Measurements from ENCODE around the gene SPATA9.
"Not testable (repeated sequence)": the region's sequence is repeated elsewhere in the genome, so short reads cannot be mapped to it uniquely, and the experiment has no call there.

Gene SPATA9

DNA sequence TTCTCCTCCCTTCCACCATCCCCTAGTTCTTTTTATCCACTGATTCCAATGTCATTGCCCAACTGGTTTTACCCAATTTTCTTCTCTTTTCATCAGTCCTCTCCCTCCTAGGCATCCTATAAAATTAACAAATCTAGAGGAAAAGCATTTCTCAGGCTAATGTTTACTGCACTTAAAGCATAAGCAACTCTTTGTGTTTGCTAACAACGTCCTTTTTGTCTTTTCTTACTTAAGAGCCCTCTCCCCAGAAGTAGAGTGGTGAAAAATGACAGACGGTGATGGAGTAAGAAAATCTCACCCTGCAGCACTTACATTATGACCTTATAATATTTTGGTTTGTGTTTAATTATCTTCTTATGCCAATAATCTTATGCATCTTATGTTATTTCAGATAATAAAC is 1.6 kb upstream of the SPATA9 start:
- DNase-seq (ENCODE audit: low read depth), result no peak

DNA sequence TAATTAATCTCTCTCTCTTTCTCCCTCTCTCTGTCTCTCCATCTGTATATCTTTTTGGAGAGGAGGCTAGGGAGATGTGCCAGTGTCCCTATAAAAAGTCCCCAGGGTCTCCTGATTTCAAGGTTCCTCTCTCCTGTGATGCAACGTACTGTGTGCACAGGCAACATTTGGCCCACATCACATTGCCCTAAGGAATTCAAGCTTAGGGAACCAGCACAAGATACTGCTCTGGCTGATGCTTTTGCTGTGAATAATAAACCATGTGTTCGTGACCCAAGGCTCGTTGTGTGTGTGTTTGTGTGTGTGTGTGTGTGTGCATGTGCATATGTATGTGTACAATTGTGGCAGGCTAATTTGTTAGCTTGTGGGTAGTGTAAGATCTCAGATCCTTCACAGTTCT is 9.7 kb downstream of the SPATA9 start:
- no peak for DNase-seq (ENCODE audit: low read depth)

DNA sequence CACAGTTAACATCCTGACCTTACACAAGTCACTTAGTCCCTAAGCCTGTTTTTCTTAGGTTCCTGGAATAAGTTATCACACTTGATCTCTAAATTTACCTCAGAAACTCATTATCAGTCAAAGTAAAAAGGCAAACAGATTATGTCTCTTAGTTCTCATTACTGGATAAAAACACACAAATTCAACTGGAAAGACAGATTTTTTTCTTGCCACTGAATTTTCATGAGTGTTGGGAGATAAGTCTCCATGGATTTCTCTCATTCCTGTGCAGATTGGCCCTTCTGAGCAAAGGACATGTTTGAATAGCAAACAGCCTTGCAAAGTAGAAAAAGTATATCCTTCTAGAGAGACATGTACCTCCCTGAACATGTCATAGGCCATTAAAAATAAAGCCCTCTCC is 10.2 kb downstream of the SPATA9 start:
- no peak for DNase-seq (ENCODE audit: low read depth)

DNA sequence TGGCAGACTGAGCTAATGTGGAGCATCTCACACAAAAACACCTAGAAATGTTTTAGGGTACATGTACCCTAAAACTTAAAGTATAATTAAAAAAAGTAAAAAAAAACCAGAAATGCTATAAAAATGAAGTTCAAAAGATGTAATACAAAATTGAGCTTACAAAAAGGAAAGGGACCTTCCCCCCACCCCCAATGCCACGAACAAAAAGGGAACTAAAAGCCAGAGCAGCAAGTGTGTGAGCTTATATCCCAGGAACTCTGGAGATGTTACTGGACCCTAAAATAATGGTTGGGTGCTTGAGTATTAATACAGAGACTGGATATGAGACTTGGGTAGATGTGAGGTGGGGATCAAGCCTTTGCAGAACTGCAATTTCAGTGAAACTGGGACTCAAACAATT is 11.0 kb downstream of the SPATA9 start:
- DNase-seq (ENCODE audit: low read depth), result no peak

DNA sequence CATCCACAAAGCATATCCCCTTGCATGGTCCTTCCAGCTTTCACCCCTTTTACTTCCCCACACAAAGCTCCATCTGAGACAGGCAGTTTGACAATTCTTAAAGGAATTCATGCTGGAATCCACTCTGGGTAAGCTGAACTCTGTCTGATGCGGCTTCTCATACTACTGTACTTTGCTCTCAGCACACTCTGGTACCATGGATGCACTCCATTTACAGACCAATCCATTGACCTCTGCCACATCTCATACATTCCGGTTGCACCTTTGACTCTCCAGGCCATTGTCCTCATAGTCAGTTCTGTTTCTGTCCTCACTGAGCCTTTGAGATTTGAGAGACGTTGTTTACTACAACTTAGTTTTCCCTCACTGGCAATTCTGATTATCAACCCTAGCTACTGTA is 12.2 kb downstream of the SPATA9 start:
- no peak for DNase-seq (ENCODE audit: low read depth)

DNA sequence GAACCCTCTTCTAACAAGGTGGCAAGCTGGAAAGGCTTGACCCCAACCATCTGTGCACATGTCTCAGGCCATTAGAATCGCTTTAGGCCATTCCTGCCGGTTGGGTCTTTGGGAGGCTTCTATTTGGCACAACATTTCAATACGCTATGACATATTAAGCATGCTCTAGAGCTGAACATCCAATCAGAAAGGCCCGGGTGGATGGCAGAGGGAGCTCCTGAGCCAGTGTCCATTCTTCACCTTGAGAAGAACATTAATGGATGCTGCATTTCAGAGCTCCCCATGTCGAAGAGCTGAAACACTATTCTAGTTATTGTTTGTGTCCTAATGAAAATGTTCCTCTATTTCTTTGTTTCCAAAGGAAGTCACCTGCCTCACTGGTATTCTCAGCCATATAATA is 12.8 kb downstream of the SPATA9 start:
- no peak for DNase-seq (ENCODE audit: low read depth)

DNA sequence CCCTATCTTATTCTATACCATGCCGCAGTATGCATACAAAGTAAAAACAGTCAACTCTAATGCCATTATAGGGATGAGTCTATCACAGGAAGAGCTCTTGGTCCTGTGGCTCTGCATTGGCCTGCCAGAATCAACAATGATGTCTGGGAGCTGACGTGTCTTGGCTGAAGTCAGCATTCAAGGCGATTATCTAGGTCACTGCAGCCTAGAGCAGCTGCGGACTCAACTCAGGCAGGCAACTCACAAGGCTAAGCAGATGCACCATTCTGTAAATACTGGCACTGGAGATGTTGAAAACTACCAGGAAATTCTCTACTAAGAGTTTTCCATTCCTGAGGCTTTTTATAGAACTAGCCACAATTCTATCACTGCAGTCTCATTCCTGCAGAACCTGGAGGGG is 13.3 kb downstream of the SPATA9 start:
- DNase-seq (ENCODE audit: low read depth), result no peak

DNA sequence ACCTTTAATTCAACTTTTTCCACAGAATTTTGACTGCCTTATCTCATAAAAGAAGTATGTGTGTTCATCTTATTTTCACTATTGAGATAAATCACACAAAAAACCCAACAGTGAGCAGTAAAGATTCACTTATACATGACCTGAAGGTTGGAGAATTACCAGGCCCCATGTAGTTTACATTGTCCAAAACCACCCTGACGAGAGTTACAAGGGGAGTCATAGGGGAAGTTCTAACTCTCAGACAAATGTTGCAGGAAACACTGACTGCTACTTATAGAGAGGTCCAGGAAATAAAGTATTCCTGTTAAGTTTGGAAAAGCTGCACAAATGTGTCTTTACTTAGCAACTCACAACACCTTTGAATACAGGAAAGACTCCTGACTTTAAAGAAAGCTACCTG is 14.1 kb downstream of the SPATA9 start:
- no peak for DNase-seq (ENCODE audit: low read depth)

DNA sequence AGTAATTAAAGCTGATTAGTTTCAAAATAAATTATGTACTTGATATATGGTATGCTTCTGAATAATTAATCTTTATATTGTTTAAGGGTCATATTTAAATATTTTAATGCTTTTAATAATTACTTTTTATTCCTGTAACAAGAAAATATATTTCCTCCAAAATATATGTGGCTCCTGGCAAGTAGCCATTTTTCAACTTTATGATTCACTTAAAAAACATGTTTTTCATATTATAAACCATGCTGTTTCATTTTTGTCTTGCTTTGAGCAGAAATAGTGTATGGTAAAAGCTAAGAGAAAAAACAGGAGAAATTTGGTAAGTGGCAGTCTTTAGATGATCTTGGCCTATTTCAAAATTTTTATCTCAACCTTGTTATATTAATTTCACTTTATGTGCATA is 14.6 kb downstream of the SPATA9 start:
- DNase-seq (ENCODE audit: low read depth), result no peak

DNA sequence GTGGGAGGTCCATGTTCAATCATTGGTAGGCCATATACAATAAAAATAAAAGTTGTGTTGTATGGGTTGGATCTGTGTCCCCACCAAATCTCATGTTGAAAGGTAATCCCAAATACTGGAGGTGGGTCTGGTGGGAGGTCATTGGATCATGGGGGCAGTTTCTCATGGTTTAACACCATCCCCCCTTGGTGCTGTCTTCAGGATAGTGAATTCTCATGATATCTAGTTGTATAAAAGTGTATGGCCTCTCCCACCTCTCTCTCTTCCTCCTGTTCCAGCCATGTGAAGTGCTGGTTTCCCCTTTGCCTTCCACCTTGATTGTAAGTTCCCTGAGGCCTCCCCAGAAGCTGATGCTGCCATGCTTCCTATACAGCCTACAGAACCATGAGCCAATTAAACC is 15.1 kb downstream of the SPATA9 start:
- no peak for DNase-seq (ENCODE audit: low read depth)

DNA sequence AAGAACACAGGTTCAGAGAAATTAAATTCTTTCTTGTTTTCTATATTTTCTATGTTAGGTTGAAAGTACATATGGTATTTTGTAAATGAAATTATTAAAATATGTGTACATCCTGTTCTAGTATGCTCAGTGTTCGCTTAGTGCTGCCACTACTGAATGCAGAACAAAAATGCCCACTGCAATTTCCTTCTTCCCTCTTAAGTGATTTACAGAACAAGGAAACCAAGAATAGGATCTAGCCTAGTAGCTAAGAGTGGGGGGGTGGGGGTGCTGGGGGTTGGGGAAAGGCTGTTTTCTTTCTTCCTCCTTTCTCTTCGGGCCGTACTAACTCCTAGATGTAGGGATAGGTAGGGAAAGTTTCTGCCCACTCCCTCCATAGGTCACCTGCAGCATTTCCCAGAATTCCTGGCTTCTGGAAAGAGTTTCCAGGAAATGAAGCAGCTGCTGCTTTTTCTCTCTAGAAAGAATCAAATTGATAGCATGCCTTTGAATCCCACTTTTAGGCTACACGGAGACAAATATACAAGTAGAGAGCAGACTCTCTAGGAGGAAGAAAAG is 15.7 kb downstream of the SPATA9 start:
- DNase-seq (ENCODE audit: low read depth), result no peak

DNA sequence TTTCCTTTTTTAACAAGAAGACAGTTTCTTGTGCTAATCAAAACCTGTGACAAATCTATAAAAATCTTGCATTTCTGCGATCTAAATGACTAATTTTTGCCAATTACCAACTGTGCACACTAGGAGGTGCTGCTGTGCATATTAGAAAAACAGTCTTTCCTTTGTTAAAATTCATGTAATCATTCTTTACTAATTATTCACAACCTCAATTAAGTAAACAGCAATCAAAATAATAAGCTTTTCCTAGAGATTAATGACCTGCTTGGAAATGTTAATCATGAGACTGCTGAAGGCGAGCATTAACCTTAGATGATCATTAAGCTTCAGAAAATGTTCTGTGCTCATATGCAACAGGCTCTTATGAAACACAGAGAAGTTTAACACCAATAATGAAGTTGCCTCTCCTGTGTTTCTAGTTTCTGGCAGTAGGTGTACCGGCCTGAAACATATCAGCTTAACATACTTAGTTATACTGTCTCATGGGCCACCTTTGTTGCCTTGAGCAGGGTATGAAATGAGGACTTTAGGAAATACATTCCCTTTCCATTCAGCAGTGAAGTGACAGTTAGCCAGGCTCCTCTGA is 18.5 kb downstream of the SPATA9 start:
- no peak for DNase-seq (ENCODE audit: low read depth)

DNA sequence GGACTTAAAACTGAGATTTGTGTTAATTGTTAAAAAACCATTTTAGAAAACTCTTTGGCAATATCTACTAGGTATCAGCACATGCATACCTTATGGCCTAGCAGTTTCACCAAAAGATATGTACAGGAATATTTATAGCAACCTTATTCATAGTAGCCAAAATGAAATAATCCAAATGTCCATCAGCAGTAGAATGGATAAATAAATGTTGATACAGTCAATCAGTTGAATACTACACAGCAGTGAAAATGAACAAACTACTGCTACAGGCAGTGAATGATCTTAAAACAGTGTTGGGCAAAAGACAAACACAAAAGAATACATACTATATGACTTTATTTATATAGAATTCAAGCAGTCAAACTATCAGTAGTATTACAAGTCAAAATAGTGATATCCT is 19.8 kb downstream of the SPATA9 start:
- DNase-seq (ENCODE audit: low read depth), result no peak

DNA sequence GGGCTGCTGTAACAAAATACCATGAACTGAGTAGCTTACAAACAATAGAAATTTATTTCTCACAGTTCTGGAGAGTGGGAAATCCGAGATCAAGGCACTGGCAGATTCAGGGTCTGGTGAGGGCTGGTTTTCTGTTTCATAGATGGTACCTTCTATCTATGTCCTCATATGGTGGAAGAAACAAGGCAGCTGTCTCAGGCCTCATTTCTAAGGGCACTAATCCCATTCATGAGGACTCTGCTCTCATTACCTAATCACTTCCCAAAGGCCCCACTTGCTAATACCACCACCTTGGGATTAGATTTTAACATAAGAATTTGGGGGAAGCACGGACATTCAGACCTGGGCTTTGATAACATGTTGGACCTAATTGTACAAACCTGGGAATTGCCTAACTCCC is 22.7 kb downstream of the SPATA9 start:
- DNase-seq (ENCODE audit: low read depth), result no peak

DNA sequence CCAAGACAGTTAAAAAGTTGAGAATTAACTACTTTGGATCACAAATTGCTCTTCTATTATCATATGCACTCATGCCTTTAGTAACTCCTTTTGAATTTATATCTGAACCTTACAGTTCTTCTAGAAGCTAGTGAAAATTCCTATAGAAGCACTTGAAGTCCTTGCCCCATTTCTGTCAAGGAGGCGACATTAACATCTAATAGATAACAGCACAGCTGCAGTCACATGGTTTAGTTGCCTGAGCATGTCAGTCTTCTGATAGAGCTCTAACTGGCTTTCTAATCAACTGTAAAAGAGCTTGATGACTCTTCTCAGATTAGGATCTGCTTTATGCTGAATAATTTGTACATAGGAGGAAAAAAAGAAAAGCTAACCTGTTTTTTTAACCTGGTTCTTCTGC is 27.2 kb downstream of the SPATA9 start:
- no peak for DNase-seq (ENCODE audit: low read depth)

DNA sequence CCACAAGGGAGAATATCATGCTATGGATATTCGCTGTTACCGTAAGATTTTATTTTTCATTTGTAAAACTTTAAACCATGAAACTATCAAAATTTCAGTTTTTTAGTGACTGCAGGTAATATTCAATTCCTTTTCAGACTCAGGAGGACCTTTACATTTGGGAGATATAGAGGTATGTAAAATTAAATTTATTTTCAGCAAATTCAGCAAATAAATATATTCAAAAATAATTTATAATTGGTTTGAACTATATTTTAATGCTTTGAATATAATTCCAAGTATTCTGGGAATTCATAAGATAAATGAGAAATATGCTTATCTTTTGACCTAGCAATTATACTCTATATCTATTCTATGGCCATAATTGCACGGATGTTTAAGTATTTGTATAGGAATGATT is 28.6 kb downstream of the SPATA9 start:
- no peak for DNase-seq (ENCODE audit: low read depth)

DNA sequence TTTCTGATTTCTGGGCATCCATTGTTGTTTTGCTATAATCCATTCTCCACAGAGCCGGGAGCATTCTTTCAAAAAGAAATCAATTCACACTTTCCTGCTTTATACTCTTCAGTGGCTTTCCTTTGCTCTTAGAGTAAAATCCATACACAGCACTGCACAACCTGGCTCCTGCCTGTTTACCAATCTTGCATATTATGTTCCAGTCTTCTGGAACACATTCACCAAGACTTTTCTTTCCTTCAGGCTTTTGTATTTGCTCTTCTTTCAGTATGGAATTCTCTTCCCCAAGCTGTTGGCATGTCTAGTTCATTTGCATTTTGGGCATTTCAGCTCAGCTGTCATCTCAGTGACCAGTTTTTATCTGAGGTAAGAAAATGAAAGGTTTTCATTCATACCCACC is 29.9 kb downstream of the SPATA9 start:
- DNase-seq (ENCODE audit: low read depth), result no peak

DNA sequence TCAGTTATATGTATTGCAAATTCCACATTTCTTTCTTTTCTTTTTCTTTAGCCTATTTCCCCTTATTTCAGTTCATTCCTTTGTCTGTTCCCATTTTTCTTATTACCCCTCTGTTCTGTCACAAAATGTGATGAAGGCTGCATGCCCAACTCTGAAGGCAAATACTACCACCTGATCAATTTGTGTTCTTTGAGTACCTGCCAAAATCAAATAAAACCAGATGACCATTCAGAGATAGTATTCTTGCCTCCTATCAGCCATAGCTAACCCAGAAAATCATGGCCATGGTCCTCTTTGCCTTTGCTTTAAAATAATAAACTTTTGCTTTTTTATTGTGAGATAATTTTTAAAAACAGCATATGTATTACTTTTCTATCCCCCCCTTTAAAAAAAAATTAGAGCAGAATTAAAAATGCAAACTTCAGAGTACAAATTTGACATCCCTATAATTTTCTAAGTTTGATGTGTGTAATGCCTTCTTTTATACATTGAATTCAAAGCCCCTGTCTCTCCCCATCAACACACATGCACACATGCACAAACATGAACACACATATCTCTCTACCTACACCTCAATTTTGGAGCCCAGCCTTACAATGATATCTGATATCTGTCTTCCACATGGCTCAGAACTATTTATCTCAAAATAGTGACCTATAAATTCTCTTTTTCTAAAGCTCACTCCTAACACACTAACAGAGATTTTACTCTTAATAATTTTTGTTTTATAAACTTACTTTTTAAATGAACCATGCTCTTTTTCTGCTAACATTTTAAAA is 32.8 kb downstream of the SPATA9 start:
- DNase-seq (ENCODE audit: low read depth), result no peak

DNA sequence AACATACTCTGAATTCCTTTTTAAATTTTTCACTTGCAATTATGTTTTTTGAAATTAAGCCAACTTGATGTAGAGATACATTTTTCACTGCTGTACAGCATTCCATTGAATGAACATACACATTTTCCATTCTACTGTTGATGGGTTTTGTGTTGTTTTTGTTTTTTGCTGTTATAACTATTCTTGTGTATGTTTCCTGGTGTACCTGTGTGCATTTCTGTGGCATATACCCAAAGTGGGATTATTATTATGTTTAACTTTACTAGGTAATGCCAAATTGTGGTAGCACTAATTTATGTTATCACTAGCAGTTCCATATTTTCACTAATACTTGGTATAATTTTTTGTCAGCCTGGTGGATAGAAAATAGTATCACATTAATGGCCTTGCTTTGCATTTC is 33.5 kb downstream of the SPATA9 start:
- DNase-seq (ENCODE audit: low read depth), result no peak

DNA sequence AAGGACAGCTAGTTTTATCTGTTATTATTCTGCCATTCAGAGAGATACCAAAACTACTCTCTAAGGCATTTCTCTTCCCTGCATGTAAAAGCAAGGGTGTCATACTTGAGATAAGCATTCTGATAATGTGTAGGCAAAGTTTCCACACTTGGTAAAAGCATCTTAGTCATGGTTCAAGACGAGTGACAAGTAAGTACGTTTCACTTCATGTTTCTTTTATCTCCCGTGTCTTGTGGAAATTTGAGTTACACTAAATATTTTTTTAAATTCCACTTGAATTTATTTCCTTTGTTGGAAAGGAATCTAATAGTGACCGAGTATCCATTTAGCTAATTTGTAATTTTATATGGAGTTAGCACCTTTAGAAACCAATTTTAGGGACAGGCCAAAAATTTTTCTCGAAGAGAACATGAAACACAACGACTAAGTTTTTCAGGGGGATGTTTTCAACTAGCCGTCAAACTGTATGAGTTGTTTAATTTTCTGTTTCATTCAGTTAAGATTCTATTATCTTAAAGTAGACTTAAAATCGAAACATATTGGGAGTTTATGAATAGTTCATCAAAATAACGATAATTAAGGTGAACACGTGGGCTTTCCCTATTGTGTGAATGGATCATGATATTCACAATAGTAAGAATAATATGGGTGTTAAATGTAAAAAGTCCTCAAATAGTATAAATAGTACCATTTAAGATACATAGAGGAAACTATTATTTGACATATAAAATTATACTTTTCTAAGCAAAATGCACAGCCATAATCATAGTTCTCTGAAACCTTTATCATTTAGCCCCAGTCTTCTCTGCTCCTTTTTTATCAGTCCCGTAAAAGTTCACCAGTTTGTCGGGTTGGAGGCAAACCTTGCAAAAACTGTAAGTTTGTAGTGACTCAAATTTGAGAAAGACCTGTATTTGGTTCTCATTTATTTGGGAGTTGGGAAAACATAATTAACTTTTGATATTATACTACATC is 34.6 kb downstream of the SPATA9 start:
- DNase-seq (ENCODE audit: low read depth), result no peak

DNA sequence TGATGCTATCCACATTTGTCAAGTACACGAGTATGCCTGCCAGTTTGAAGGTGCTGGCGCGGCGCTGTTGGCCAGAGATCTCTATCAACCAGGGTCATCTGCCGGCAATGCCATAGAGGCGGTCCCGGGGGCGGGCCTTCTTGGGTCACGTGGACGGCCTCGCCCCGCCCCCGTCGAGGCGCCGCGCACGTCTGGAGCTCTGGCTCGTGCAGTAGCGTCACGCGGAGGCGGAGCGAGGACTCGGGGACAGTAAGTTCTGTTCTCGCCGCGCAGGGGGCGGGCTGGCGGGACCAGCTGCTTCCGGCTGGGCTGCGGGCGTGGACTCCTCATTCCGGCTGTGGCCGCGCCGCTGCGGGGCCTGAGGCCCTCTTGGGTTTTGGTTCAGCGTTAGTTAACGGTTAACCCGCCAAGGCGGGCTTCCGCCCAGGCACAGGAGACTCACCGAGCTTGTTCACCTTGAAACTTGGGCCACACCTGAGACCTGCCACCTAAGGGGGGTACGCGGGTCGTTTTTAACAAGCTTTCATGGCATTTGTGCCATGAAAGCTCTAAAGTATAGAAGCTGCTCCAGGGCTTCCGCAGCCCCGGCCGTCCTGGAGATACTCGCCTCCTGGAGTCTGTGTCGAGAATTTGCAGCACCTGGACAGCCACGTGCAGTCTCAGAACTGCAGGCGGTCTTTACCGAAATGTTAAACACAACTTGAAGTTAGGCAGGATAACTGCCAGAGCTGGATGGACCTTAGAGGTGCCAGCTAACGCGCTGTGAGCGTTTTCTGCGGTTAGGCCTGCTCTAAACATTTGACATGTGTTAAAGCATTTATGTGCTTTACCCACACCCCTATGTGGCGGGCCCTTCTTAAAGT is 36.0 kb downstream of the SPATA9 start, which contains the start of gene RFESD:
RFESD (plus strand) TSS at position 209 of the 863 bp plus-strand sequence. CDS start 5,495 bp downstream, outside the sequence.
- peak; percentile 87 for DNase-seq (ENCODE audit: low read depth)

DNA sequence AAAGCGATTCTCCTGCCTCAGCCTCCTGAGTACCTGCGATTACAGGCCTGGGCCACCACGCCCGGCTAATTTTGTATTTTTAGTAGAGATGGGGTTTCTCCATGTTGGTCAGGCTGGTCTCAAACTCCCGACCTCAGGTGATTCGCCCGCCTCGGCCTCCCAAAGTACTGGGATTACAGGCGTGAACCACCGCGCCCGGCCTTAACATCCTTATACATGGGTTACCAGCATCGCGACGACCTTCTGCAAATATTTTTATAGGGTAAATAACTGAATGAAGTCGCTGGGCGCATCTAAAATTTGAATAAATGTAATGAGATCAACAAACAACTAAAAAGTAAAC is 36.6 kb downstream of the SPATA9 start:
- not testable (repeated sequence) for DNase-seq (ENCODE audit: low read depth)

Data from T-helper 22 cell (primary cell).